Type B pancreatic cell (in vitro differentiated cells): ENCODE results near the gene KRT25. TPM values are rescaled to one million over a fixed set of nuclear protein-coding genes. Genes with fewer than 3 reads are reported as not detected.

Experiments used
- DNase-seq: peaks from one replicate; pipeline ENCODE4 v3.0.0; 2021; ENCODE audit warnings: mixed read lengths; ENCODE audit not compliant: unreplicated experiment; ENCODE audit errors: extremely low spot score
- H3K27ac Mint-ChIP-seq: 2 replicates; pipeline ENCODE4 v1.8.0; 2021; ENCODE audit warnings: mild to moderate bottlenecking, mixed read lengths
- H3K27me3 Mint-ChIP-seq: 2 replicates; pipeline ENCODE4 v1.8.0; 2021; ENCODE audit warnings: mixed read lengths
- H3K36me3 Mint-ChIP-seq: 2 replicates; pipeline ENCODE4 v1.8.0; 2021; ENCODE audit warnings: mixed read lengths
- H3K4me1 Mint-ChIP-seq: one replicate; pipeline ENCODE4 v1.8.0; 2021; ENCODE audit warnings: mixed read lengths; ENCODE audit not compliant: unreplicated experiment
- H3K4me3 Mint-ChIP-seq: 2 replicates; pipeline ENCODE4 v1.8.0; 2021; ENCODE audit warnings: mild to moderate bottlenecking, mixed read lengths
- H3K9me3 Mint-ChIP-seq: 2 replicates; pipeline ENCODE4 v1.8.0; 2021; ENCODE audit warnings: mixed read lengths
- CTCF ChIP-seq: fragments of 200-600 bp; sonication (generic); conservative IDR thresholded peaks from 2 replicates; pipeline ENCODE4 v1.5.0; 2021; ENCODE audit warnings: antibody characterized with exemption, mild to moderate bottlenecking
- total RNA-seq: library from RNA; stranded (reverse); gene quantifications from 2 replicates; pipeline ENCODE4 v1.2.1, GENCODE V29; 2021; ENCODE audit warnings: low replicate concordance

Gene KRT25
- total RNA-seq, 1 donor from 2014 or later, result not detected

DNA sequence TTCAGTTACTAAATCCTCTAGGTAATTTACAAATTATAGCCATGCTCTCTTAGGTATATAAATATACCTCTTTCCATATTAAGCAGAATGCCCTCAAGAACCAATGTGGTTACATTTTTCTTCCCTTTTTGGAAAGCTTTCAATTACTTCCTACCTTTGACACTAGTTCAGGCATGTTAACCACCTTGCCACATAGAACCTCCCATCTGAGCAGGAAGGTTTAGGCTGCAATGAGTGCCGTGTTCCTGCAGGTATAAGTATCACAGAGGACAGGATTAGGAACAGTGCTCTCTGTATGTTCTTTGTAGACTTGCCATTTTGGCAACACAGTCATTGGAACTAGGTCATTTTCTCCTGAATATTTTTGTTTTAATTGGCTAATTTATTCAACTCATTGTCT lies 20.1 kb downstream of the KRT25 start:
- no peak for TF ChIP-seq CTCF
- Mint-ChIP-seq H3K9me3 (no peaks in the 10 kb centered on the region), H3K36me3 (no peaks in the 10 kb centered on the region), H3K4me3 (no peak overlapping the region), H3K27me3 (peaks cover 36% of the 10 kb centered on the region), H3K27ac (no peak overlapping the region), H3K4me1 (no peaks in the 10 kb centered on the region)
- DNase-seq, result no peak

GRCh38 chr17:40734018-40734417 lies 21.1 kb downstream of the KRT25 start:
- Mint-ChIP-seq H3K27ac (no peak overlapping the region), H3K36me3 (no peaks in the 10 kb centered on the region), H3K4me1 (no peaks in the 10 kb centered on the region), H3K4me3 (no peak overlapping the region), H3K9me3 (no peaks in the 10 kb centered on the region), H3K27me3 (peaks cover 30% of the 10 kb centered on the region)
- DNase-seq, result no peak
- TF ChIP-seq CTCF, result no peak

- no peaks in the 10 kb centered on the region for H3K9me3 Mint-ChIP-seq
- H3K4me1 Mint-ChIP-seq, result no peaks in the 10 kb centered on the region
- no peak for DNase-seq
- peaks cover 21% of the 10 kb centered on the region for H3K27me3 Mint-ChIP-seq
- no peak overlapping the region for H3K4me3 Mint-ChIP-seq
- H3K36me3 Mint-ChIP-seq, result no peaks in the 10 kb centered on the region
- no peak overlapping the region for H3K27ac Mint-ChIP-seq
- no peak for TF ChIP-seq CTCF
Measured at GRCh38 chr17:40730970-40731369, 24.2 kb downstream of the KRT25 start.

- Mint-ChIP-seq H3K4me3 (no peak overlapping the region), H3K4me1 (no peaks in the 10 kb centered on the region), H3K36me3 (no peaks in the 10 kb centered on the region), H3K9me3 (no peaks in the 10 kb centered on the region), H3K27ac (no peak overlapping the region), H3K27me3 (peaks cover 17% of the 10 kb centered on the region)
- DNase-seq, result no peak
- no peak for TF ChIP-seq CTCF
Measured at GRCh38 chr17:40727447-40728231, 27.5 kb downstream of the KRT25 start.

DNA sequence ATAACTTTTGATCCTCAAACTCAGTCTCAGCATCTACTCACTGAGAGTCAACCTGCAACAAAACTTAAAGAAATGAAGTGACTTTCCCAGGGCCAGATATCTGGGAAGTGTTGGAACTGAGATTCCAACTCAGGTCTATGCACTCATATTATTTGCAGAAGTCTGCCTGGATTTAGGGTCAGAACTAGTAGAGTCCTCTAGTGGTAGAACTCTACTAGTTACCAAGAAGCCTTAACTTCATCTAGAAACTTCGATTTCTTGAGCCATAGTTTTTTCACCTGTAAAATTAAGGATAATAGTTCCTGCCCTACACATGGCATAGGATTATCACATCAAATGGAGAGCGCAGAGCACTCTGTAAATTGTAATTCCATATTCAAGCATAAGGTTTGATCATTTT lies 28.2 kb downstream of the KRT25 start:
- TF ChIP-seq CTCF, result peak; percentile 41
- no peak for DNase-seq
- Mint-ChIP-seq H3K36me3 (no peaks in the 10 kb centered on the region), H3K27me3 (peaks cover 12% of the 10 kb centered on the region), H3K27ac (no peak overlapping the region), H3K4me1 (no peaks in the 10 kb centered on the region), H3K4me3 (no peak overlapping the region), H3K9me3 (no peaks in the 10 kb centered on the region)
